Right renal cortex interstitium (tissue), 3 donors: ENCODE results near the gene KRTAP4-9. TPM values are rescaled to one million over a fixed set of nuclear protein-coding genes. Genes with fewer than 3 reads are reported as not detected.
"Not testable (repeated sequence)": the region's sequence is repeated elsewhere in the genome, so short reads cannot be mapped to it uniquely, and the experiment has no call there.

Source experiments
- DNase-seq, 3 donors: peaks; one replicate each; pipeline ENCODE4 v3.0.0-alpha.2; 2013; ENCODE audit warnings: low read depth in 3 of 3, low spot score in 2 of 3
- polyA plus RNA-seq, 3 donors: library from polyadenylated mRNA; unstranded; fragments of 120-200 nt; gene quantifications; one replicate each; pipeline ENCODE4 v1.2.1, GENCODE V29; 2013; ENCODE audit not compliant: insufficient read length in 3 of 3

The KRTAP4-9 gene
- not detected for polyA plus RNA-seq

- not testable (repeated sequence) for DNase-seq
Observed at GRCh38 chr17:41105347-41105746, at the start of gene KRTAP4-9. KRTAP4-9 (plus strand) TSS chr17:41105389; CDS start chr17:41105389, 0 bp downstream.

GRCh38 chr17:41057547-41057946 lies 47.6 kb upstream of the KRTAP4-9 start:
- no peak for DNase-seq

- DNase-seq: no peak
Observed at GRCh38 chr17:41058741-41059140, 46.4 kb upstream of the KRTAP4-9 start.

GRCh38 chr17:41059276-41060051 lies 45.7 kb upstream of the KRTAP4-9 start:
- DNase-seq: not testable (repeated sequence)

- DNase-seq: no peak
Observed at GRCh38 chr17:41060052-41060604, 45.1 kb upstream of the KRTAP4-9 start, which contains the start of gene KRTAP2-3. KRTAP2-3 (minus strand) TSS chr17:41060114; CDS start chr17:41060050, 64 bp downstream.

- no peak for DNase-seq
Observed at GRCh38 chr17:41061964-41062363, 43.2 kb upstream of the KRTAP4-9 start.

- DNase-seq: no peak
Observed at GRCh38 chr17:41063449-41063848, 41.7 kb upstream of the KRTAP4-9 start.

GRCh38 chr17:41064301-41064700 lies 40.9 kb upstream of the KRTAP4-9 start:
- DNase-seq: no peak

- not testable (repeated sequence) for DNase-seq
Observed at GRCh38 chr17:41065016-41065689, 40.0 kb upstream of the KRTAP4-9 start.

GRCh38 chr17:41065829-41066624 lies 39.2 kb upstream of the KRTAP4-9 start, which contains the start of gene KRTAP2-4:
KRTAP2-4 (minus strand) TSS chr17:41065879; CDS start chr17:41065845, 34 bp downstream.
- no peak for DNase-seq

GRCh38 chr17:41067281-41067680 lies 37.9 kb upstream of the KRTAP4-9 start:
- DNase-seq: no peak

- DNase-seq: no peak
Observed at GRCh38 chr17:41069031-41069430, 36.2 kb upstream of the KRTAP4-9 start.

GRCh38 chr17:41071606-41072360 lies 33.4 kb upstream of the KRTAP4-9 start:
- no peak for DNase-seq

- DNase-seq: no peak
Observed at GRCh38 chr17:41073676-41074075, 31.5 kb upstream of the KRTAP4-9 start.

- no peak for DNase-seq
Observed at GRCh38 chr17:41076788-41077187, 28.4 kb upstream of the KRTAP4-9 start.

GRCh38 chr17:41082626-41083025 lies 22.6 kb upstream of the KRTAP4-9 start:
- DNase-seq: no peak

GRCh38 chr17:41083427-41083826 lies 21.8 kb upstream of the KRTAP4-9 start:
- not testable (repeated sequence) for DNase-seq

GRCh38 chr17:41084100-41084856 lies 20.9 kb upstream of the KRTAP4-9 start, which contains the start of gene KRTAP4-7:
KRTAP4-7 (plus strand) TSS chr17:41084150; CDS start chr17:41084207, 57 bp downstream.
- not testable (repeated sequence) for DNase-seq

- not testable (repeated sequence) for DNase-seq
Observed at GRCh38 chr17:41088760-41089352, 16.3 kb upstream of the KRTAP4-9 start.
